GM21447 (cell line): ENCODE measurements around the gene DHX36.

Experiments used
- ATAC-seq: cut with Tn5 transposase; IDR thresholded peaks from one replicate; pipeline ENCODE4 v1.9.1; 2021; ENCODE audit not compliant: unreplicated experiment

Gene DHX36

DNA sequence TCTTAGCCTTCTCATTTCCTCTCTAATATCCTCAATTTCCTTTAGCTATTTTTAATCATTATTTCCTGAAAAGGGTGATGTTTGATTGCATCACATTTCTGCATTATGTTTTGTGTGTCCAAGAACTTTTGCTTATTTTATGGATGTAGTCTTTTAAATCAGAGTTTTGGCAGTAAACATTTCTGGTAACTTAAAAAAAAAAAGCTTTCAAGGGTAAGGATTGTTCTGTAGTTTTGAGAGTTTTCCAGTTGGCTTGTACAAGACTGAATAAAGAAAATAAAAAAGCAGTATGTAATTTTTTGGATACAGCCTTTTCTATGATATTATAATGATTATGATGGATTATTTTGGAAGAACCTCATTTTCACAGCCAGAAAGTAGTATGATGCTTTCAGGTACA, 99.4 kb downstream of the DHX36 start:
- ATAC-seq, result no peak

GRCh38 chr3:154224366-154224765, 99.9 kb downstream of the DHX36 start:
- no peak for ATAC-seq

GRCh38 chr3:154223519-154223918, 100.8 kb downstream of the DHX36 start:
- no peak for ATAC-seq
